Esophagus (tissue), 2 donors: ENCODE data around the gene ZKSCAN3. TPM values are rescaled to one million over a fixed set of nuclear protein-coding genes. Genes with fewer than 3 reads are reported as not detected.

Experiments
- H3K27ac ChIP-seq, 2 donors: one replicate each; pipeline ENCODE4 v1.5.1; 2013; ENCODE audit warnings: low read depth in 2 of 2, mild to moderate bottlenecking in 2 of 2, inconsistent platforms in 1 of 2, low read length in 1 of 2, moderate library complexity in 1 of 2
- H3K27me3 ChIP-seq, 2 donors: one replicate each; pipeline ENCODE4 v1.6.1; 2013; ENCODE audit warnings: low read length in 2 of 2, control low read depth in 1 of 2, mild to moderate bottlenecking in 1 of 2; ENCODE audit not compliant: insufficient read depth in 2 of 2, control insufficient read depth in 1 of 2
- H3K36me3 ChIP-seq, 2 donors: one replicate each; pipeline ENCODE4 v1.6.1; 2013; ENCODE audit warnings: low read length in 1 of 2; ENCODE audit not compliant: control insufficient read depth in 2 of 2, insufficient read depth in 2 of 2
- H3K4me1 ChIP-seq, 2 donors: one replicate each; pipeline ENCODE4 v1.6.1; 2013; ENCODE audit warnings: low read length in 1 of 2; ENCODE audit not compliant: control insufficient read depth in 2 of 2, insufficient read depth in 2 of 2
- H3K4me3 ChIP-seq, 2 donors: one replicate each; pipeline ENCODE4 v1.5.1; 2013; ENCODE audit warnings: low read length in 2 of 2, mild to moderate bottlenecking in 2 of 2, low read depth in 1 of 2, moderate library complexity in 1 of 2
- H3K9me3 ChIP-seq, 2 donors: one replicate each; pipeline ENCODE4 v1.6.1; 2013; ENCODE audit warnings: mild to moderate bottlenecking in 2 of 2, low read depth in 1 of 2, low read length in 1 of 2, moderate library complexity in 1 of 2; ENCODE audit not compliant: control insufficient read depth in 2 of 2, insufficient read depth in 1 of 2
- WGBS, 2 donors: extraction: QIAGEN DNeasy Blood & Tissue Kit; methylation state at CpG; one replicate each; pipeline ENCODE4 v1.1.7; 2013; 5-methylcytosine and 5-hydroxymethylcytosine counted together
- polyA plus RNA-seq, 2 donors: library from polyadenylated mRNA; stranded (reverse); fragments of 200-250 nt; gene quantifications; one replicate each; pipeline ENCODE4 v1.2.3, GENCODE V29; 2013
- donor health status: healthy with polysubstance abuse.
- donor health status: Bipolar disorder and iron deficiency.

The ZKSCAN3 gene
- polyA plus RNA-seq, 2 donors, result 0.84 to 1.3 TPM

DNA sequence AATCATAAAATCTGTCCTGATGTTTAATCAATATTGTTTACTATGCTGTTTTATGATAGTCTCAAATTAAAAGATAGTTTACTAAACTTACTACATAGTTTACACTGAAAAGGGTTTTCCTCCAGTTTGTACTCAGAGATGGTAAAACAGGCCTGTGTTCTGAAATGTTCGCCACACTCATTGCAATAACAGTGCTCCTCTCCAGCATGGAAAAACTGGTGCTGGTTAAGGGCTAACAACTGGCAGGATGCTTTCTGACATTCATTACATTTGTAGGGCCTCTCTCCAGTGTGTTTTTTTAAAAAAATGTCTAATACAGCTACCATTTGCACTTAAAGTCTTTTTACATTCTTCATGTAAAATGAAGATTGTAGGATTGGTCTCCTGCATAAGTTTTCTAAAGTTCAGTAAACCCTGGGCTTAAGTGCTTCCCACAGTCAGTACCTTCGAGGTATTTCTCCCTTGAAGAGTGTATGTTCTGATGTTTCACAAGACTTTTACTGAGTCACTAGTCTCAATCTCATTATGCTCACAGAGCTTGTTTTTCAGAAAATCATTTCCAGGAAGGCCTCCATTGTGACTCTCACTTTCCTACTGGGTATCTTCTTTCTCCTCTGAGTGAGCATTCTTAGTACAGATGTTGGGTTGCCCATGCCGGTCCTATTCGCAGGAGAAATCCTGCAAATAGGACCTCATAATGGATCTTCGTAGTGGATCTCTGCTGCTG lies 58.5 kb downstream of the ZKSCAN3 start:
- Histone ChIP-seq H3K36me3 (no peaks in the 10 kb centered on the region), H3K4me3 (no peak overlapping the region), H3K27ac (no peak overlapping the region), H3K9me3 (no peaks in the 10 kb centered on the region), H3K4me1 (no peaks in the 10 kb centered on the region), H3K27me3 (no peaks in the 10 kb centered on the region)
- 83 to 87% methylated on average over 5 of the region's 5 CpGs for WGBS, 2 donors

DNA sequence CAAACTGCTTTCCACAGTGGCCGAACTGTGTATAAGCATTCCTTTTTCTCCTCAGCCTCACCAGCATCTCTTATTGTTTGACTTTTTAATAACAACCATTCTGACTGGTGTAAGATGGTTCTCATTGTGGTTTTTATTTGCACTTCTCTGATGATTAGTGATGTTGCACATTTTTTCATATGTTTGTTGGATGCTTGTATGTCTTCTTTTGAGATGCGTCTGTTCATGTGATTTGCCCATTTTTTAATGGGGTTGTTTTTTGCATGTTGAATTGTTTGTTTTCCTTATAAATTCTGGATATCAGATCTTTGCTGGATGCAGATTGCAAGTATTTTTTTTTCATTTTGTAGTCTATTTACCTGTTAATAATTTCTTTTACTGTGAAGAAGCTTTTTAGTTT lies 61.0 kb downstream of the ZKSCAN3 start:
- Histone ChIP-seq H3K27me3 (no peaks in the 10 kb centered on the region), H3K4me1 (no peaks in the 10 kb centered on the region), H3K4me3 (no peak overlapping the region), H3K27ac (no peak overlapping the region), H3K9me3 (peaks cover 0 to 2% of the 10 kb centered on the region in 2 donors), H3K36me3 (no peaks in the 10 kb centered on the region)
- 84 to 94% methylated on average over 2 of the region's 2 CpGs for WGBS, 2 donors

DNA sequence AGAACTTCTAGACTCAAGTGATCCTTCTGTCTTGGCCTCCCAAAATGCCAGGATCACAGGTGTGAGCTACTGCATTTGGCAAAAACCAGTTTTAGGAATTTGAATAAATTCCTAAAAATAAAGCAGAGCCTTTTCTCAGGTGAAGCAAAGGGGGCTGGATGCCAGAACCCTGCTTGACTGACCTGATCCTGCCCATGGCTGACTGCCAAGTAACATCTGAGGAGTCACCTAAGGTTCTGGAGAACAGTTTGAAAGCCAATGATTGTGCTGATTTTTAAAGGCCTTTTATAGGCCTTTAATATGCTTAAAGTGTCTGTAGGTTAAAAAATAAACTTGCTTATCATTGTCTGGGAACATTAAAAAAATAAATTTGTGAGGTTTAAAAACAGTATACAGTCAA lies 63.9 kb downstream of the ZKSCAN3 start:
- Histone ChIP-seq H3K27ac (no peak overlapping the region), H3K4me3 (no peak overlapping the region), H3K9me3 (peaks cover 0 to 2% of the 10 kb centered on the region in 2 donors), H3K36me3 (no peaks in the 10 kb centered on the region), H3K27me3 (no peaks in the 10 kb centered on the region), H3K4me1 (no peaks in the 10 kb centered on the region)

Other genes with a start within 250 kb of the ZKSCAN3 start
- gene ZSCAN16, start 225.3 kb upstream of the ZKSCAN3 start, polyA plus RNA-seq, result 1 to 10 TPM; 3.7 to 6.3 TPM
- 1 to 10 TPM; 1.7 to 2.7 TPM for gene ZKSCAN8, start 208.1 kb upstream of the ZKSCAN3 start, polyA plus RNA-seq
- gene ZSCAN9, start 124.7 kb upstream of the ZKSCAN3 start, polyA plus RNA-seq, result 1 to 10 TPM; 4.4 to 5.5 TPM
- 1 to 10 TPM; 1.8 to 2.3 TPM for gene ZKSCAN4, start 97.7 kb upstream of the ZKSCAN3 start, polyA plus RNA-seq
- gene NKAPL, start 90.7 kb upstream of the ZKSCAN3 start, polyA plus RNA-seq, result under 1 TPM; 0.53 to 0.85 TPM
- 1 to 10 TPM; 3.6 to 4.7 TPM for gene ZSCAN26, start 82.8 kb upstream of the ZKSCAN3 start, polyA plus RNA-seq
- 1 to 10 TPM; 1.3 to 1.7 TPM for gene PGBD1, start 68.4 kb upstream of the ZKSCAN3 start, polyA plus RNA-seq
- gene ZSCAN31, start 13.8 kb upstream of the ZKSCAN3 start, polyA plus RNA-seq, result 1 to 10 TPM; 5.5 to 9.2 TPM
- under 1 TPM; 0.79 to 0.99 TPM for gene ZSCAN12, start 49.8 kb downstream of the ZKSCAN3 start, polyA plus RNA-seq
- under 1 TPM; 0.14 to 0.28 TPM for gene ZSCAN23, start 93.5 kb downstream of the ZKSCAN3 start, polyA plus RNA-seq
- not detected for gene GPX6, start 165.8 kb downstream of the ZKSCAN3 start, polyA plus RNA-seq
- gene GPX5, start 175.9 kb downstream of the ZKSCAN3 start, polyA plus RNA-seq, result not detected